GM12874 (cell line): ENCODE results near the gene PTPRC.

ENCODE experiments used
- CTCF ChIP-seq: IDR thresholded peaks from 2 replicates; pipeline ENCODE4 v1.5.1; 2011; ENCODE audit warnings: low read depth, mild to moderate bottlenecking, control low read depth, low read length, moderate library complexity; ENCODE audit not compliant: insufficient read depth

PTPRC gene

GRCh38 chr1:198669023-198669698, 30.3 kb downstream of the PTPRC start:
- no peak for TF ChIP-seq CTCF

DNA sequence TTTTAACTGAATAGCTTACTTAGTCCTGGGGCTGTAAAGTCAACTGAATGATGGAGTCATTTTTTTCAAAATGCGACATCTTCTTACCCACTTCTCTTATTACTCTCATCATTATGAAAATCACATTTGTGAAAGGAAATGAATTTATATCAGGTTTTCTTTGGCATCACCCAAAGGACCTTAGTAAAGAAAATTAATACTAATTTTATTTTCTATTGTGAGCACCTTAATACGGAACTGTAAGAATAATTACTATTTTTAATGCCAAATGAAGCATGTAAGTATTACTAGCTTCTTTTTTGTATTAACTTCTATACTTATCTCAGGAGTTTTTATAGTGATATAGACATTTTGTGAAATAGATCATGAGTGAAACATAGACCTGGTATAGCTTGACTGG, 30.9 kb downstream of the PTPRC start:
- no peak for TF ChIP-seq CTCF

GRCh38 chr1:198671136-198671535, 32.3 kb downstream of the PTPRC start:
- no peak for TF ChIP-seq CTCF

- no peak for TF ChIP-seq CTCF
Measured at GRCh38 chr1:198672124-198672523, 33.3 kb downstream of the PTPRC start.

DNA sequence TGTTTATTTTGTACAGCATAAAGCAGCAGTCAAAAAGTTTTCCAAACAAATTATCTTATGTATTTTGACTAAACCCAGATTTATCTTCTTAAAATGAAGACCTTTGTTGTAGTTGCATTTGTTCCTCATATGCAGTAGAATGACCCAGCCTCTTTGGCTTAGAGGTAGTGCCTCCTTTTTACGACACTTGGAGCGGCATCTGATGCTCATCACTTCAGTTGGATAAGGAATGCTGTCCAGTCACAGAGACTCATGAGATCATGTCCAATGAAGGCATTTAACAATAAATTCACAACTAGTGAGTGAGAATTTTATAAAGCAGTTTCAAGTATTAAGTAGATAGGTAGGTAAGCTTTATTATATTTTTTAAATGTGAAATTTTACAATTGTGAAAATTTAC, 35.2 kb downstream of the PTPRC start:
- TF ChIP-seq CTCF, result no peak

- no peak for TF ChIP-seq CTCF
Measured at GRCh38 chr1:198676253-198676652, 37.4 kb downstream of the PTPRC start.

GRCh38 chr1:198677027-198677426, 38.2 kb downstream of the PTPRC start:
- no peak for TF ChIP-seq CTCF

DNA sequence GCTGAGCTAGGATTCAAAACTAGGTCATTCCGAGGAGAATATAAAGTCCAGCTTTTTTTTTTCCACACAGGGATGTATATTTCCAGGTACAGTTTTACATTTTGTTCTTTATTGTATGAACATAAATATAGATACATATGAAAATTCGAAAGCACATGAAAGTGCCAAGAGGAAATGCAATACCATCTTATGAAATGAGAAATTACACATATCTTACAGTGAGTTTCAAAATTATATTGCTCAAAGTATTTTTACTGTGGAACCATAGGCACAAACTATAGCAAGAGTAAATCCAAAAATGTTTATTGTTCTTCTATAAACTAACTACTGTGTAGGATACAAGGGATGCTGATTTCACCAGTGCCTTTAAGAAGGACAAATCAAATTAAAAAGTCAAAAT, 39.0 kb downstream of the PTPRC start:
- TF ChIP-seq CTCF, result no peak
